SK-N-SH treated with all-trans-retinoic acid at 6 μM for 48 hours (cell line): ENCODE measurements around the gene MCM9.

Source experiments
- ATAC-seq: fragments of 200-7000 bp; cut with Tn5 transposase; 3 replicates; pipeline ENCODE4 v1.9.1; 2020; ENCODE audit warnings: mild to moderate bottlenecking, moderate library complexity
- ARNTL ChIP-seq: fragments of 450-650 bp; formaldehyde crosslinking; IDR thresholded peaks from 2 replicates; pipeline ENCODE4 v1.5.0; 2020; ENCODE audit warnings: low read depth, mild to moderate bottlenecking, moderate library complexity, borderline replicate concordance
- BACH2 ChIP-seq: fragments of 250-450 bp; sonication (Bioruptor Pico); IDR thresholded peaks from 2 replicates; pipeline ENCODE4 v1.9.0; 2021; ENCODE audit warnings: mild to moderate bottlenecking, borderline replicate concordance
- CSDC2 ChIP-seq: fragments of 250-450 bp; sonication (Bioruptor Pico); IDR thresholded peaks from 2 replicates; pipeline ENCODE4 v1.5.0; 2020; ENCODE audit warnings: mild to moderate bottlenecking, moderate library complexity
- ESRRG ChIP-seq: fragments of 250-450 bp; sonication (Bioruptor Pico); IDR thresholded peaks from 2 replicates; pipeline ENCODE4 v1.6.1; 2021; ENCODE audit warnings: mild to moderate bottlenecking
- GLIS3 ChIP-seq: fragments of 250-450 bp; sonication (Bioruptor Pico); IDR thresholded peaks from 2 replicates; pipeline ENCODE4 v1.5.0; 2020; ENCODE audit warnings: mild to moderate bottlenecking, moderate library complexity
- ISL1 ChIP-seq: fragments of 250-450 bp; sonication (Bioruptor Pico); IDR thresholded peaks from 2 replicates; pipeline ENCODE4 v2.1.2; 2022; ENCODE audit warnings: mild to moderate bottlenecking, moderate library complexity
- OSR1 ChIP-seq: fragments of 250-450 bp; sonication (Bioruptor Pico); IDR thresholded peaks from 2 replicates; pipeline ENCODE4 v1.8.0; 2022; ENCODE audit warnings: moderate library complexity, mild to moderate bottlenecking, inconsistent platforms
- PPARA ChIP-seq: fragments of 250-450 bp; sonication (Bioruptor Pico); IDR thresholded peaks from 2 replicates; pipeline ENCODE4 v1.5.0; 2020; ENCODE audit warnings: mild to moderate bottlenecking, borderline replicate concordance
- RARB ChIP-seq: fragments of 250-450 bp; sonication (Bioruptor Pico); IDR thresholded peaks from 2 replicates; pipeline ENCODE4 v1.8.0; 2021; ENCODE audit warnings: mild to moderate bottlenecking, moderate library complexity
- TCF4 ChIP-seq: fragments of 250-450 bp; sonication (Bioruptor Pico); IDR thresholded peaks from 2 replicates; pipeline ENCODE4 v1.8.0; 2021; ENCODE audit warnings: mild to moderate bottlenecking, moderate library complexity, borderline replicate concordance
- TOX ChIP-seq: fragments of 250-450 bp; sonication (Bioruptor Pico); IDR thresholded peaks from 2 replicates; pipeline ENCODE4 v1.8.0; 2021; ENCODE audit warnings: mild to moderate bottlenecking, moderate library complexity, borderline replicate concordance
- ZFP3 ChIP-seq: fragments of 250-450 bp; sonication (Bioruptor Pico); IDR thresholded peaks from 2 replicates; pipeline ENCODE4 v1.5.0; 2020; ENCODE audit warnings: mild to moderate bottlenecking, moderate library complexity
- ZFP30 ChIP-seq: fragments of 450-650 bp; formaldehyde crosslinking; IDR thresholded peaks from 2 replicates; pipeline ENCODE4 v1.5.0; 2022; ENCODE audit warnings: mild to moderate bottlenecking, moderate library complexity
- ZNF565 ChIP-seq: fragments of 450-650 bp; formaldehyde crosslinking; conservative IDR thresholded peaks from 2 replicates; pipeline ENCODE4 v1.5.0; 2020; ENCODE audit warnings: low read depth, mild to moderate bottlenecking, moderate library complexity
- ZNF70 ChIP-seq: fragments of 450-650 bp; formaldehyde crosslinking; IDR thresholded peaks from 2 replicates; pipeline ENCODE4 v1.5.0; 2020; ENCODE audit warnings: mild to moderate bottlenecking, moderate library complexity
- ZNF8 ChIP-seq: fragments of 450-650 bp; formaldehyde crosslinking; IDR thresholded peaks from 2 replicates; pipeline ENCODE4 v1.5.0; 2020; ENCODE audit warnings: mild to moderate bottlenecking, moderate library complexity
- TF ChIP-seq, protein P1 (sequence below): fragments of 250-450 bp; sonication (Bioruptor Pico); IDR thresholded peaks from 2 replicates; pipeline ENCODE4 v1.5.1; 2020; ENCODE audit warnings: low read depth, mild to moderate bottlenecking, moderate library complexity
- TF ChIP-seq, protein P2 (sequence below): fragments of 250-450 bp; sonication (Bioruptor Pico); IDR thresholded peaks from 2 replicates; pipeline ENCODE4 v1.8.0; 2020; ENCODE audit warnings: mild to moderate bottlenecking, moderate library complexity, borderline replicate concordance
- TF ChIP-seq, protein P3 (sequence below): fragments of 250-450 bp; sonication (Bioruptor Pico); IDR thresholded peaks from 2 replicates; pipeline ENCODE4 v1.8.0; 2021; ENCODE audit warnings: low read depth, mild to moderate bottlenecking, moderate library complexity, borderline replicate concordance
- TF ChIP-seq, protein P4 (sequence below): fragments of 250-450 bp; sonication (Bioruptor Pico); IDR thresholded peaks from 2 replicates; pipeline ENCODE4 v1.5.0; 2020; ENCODE audit warnings: mild to moderate bottlenecking, moderate library complexity

The MCM9 gene

DNA sequence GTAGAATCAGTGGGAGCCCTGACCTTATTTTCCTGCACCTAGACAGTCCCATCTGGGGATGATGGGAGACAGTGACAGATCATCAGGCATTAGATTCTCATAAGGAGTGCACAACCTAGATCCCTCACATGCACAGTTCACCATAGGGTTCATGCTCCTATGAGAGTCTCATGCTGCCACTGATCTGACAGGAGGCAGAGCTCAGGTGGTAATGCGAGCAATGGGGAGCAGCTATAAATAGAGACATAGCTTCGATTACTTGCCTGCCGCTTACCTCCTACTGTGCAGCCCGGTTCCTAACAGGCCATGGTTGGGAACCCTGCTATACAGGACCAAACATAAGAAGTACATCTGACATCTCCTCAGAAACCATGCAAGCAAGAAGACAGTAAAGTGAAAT, 72.5 kb downstream of the MCM9 start:
- TF ChIP-seq, protein P1, sequence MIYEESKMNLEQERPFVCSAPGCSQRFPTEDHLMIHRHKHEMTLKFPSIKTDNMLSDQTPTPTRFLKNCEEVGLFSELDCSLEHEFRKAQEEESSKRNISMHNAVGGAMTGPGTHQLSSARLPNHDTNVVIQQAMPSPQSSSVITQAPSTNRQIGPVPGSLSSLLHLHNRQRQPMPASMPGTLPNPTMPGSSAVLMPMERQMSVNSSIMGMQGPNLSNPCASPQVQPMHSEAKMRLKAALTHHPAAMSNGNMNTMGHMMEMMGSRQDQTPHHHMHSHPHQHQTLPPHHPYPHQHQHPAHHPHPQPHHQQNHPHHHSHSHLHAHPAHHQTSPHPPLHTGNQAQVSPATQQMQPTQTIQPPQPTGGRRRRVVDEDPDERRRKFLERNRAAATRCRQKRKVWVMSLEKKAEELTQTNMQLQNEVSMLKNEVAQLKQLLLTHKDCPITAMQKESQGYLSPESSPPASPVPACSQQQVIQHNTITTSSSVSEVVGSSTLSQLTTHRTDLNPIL (CRISPR knock-in tag) = no peak
- TF ChIP-seq ESRRG (CRISPR knock-in tag) = no peak
- no peak for TF ChIP-seq OSR1 (CRISPR knock-in tag)
- no peak for TF ChIP-seq PPARA
- no peak for TF ChIP-seq ZNF70
- TF ChIP-seq, protein P2, sequence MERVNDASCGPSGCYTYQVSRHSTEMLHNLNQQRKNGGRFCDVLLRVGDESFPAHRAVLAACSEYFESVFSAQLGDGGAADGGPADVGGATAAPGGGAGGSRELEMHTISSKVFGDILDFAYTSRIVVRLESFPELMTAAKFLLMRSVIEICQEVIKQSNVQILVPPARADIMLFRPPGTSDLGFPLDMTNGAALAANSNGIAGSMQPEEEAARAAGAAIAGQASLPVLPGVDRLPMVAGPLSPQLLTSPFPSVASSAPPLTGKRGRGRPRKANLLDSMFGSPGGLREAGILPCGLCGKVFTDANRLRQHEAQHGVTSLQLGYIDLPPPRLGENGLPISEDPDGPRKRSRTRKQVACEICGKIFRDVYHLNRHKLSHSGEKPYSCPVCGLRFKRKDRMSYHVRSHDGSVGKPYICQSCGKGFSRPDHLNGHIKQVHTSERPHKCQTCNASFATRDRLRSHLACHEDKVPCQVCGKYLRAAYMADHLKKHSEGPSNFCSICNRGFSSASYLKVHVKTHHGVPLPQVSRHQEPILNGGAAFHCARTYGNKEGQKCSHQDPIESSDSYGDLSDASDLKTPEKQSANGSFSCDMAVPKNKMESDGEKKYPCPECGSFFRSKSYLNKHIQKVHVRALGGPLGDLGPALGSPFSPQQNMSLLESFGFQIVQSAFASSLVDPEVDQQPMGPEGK = no peak
- no peak for TF ChIP-seq ARNTL (CRISPR knock-in tag)
- no peak for TF ChIP-seq ZNF8
- TF ChIP-seq ZFP30 (CRISPR knock-in tag) = no peak
- no peak for TF ChIP-seq TCF4 (CRISPR knock-in tag)
- TF ChIP-seq, protein P3, sequence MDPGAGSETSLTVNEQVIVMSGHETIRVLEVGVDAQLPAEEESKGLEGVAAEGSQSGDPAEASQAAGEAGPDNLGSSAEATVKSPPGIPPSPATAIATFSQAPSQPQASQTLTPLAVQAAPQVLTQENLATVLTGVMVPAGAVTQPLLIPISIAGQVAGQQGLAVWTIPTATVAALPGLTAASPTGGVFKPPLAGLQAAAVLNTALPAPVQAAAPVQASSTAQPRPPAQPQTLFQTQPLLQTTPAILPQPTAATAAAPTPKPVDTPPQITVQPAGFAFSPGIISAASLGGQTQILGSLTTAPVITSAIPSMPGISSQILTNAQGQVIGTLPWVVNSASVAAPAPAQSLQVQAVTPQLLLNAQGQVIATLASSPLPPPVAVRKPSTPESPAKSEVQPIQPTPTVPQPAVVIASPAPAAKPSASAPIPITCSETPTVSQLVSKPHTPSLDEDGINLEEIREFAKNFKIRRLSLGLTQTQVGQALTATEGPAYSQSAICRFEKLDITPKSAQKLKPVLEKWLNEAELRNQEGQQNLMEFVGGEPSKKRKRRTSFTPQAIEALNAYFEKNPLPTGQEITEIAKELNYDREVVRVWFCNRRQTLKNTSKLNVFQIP = no peak
- no peak for TF ChIP-seq GLIS3
- no peak for TF ChIP-seq TOX
- no peak for TF ChIP-seq ZNF565 (CRISPR knock-in tag)
- no peak for TF ChIP-seq BACH2 (CRISPR knock-in tag)
- TF ChIP-seq RARB (CRISPR knock-in tag) = no peak
- no peak for TF ChIP-seq ISL1 (CRISPR knock-in tag)
- no peak for TF ChIP-seq CSDC2 (CRISPR knock-in tag)
- no peak for TF ChIP-seq ZFP3
- TF ChIP-seq, protein P4, sequence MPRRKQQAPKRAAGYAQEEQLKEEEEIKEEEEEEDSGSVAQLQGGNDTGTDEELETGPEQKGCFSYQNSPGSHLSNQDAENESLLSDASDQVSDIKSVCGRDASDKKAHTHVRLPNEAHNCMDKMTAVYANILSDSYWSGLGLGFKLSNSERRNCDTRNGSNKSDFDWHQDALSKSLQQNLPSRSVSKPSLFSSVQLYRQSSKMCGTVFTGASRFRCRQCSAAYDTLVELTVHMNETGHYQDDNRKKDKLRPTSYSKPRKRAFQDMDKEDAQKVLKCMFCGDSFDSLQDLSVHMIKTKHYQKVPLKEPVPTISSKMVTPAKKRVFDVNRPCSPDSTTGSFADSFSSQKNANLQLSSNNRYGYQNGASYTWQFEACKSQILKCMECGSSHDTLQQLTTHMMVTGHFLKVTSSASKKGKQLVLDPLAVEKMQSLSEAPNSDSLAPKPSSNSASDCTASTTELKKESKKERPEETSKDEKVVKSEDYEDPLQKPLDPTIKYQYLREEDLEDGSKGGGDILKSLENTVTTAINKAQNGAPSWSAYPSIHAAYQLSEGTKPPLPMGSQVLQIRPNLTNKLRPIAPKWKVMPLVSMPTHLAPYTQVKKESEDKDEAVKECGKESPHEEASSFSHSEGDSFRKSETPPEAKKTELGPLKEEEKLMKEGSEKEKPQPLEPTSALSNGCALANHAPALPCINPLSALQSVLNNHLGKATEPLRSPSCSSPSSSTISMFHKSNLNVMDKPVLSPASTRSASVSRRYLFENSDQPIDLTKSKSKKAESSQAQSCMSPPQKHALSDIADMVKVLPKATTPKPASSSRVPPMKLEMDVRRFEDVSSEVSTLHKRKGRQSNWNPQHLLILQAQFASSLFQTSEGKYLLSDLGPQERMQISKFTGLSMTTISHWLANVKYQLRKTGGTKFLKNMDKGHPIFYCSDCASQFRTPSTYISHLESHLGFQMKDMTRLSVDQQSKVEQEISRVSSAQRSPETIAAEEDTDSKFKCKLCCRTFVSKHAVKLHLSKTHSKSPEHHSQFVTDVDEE (CRISPR knock-in tag) = no peak
- ATAC-seq = no peak

DNA sequence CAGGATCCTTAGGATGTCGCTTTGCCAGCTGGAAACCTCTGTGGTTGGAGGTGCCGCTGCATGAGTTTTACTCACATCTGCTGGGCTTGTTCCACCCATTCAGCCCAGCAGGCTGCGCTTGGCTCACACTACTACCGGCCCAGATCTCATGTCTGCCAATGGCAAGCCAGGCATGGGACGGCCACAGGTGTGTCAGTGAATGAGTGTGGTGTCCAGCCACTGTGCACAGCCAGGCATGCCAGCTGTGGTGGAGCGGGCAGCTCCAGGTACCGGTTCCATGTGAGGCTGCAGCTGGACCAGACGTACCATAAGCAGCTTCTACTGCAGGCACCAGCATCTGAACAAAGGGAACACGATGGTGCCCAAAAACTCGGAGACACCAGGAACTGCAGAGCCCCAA, 74.1 kb downstream of the MCM9 start:
- no peak for TF ChIP-seq OSR1 (CRISPR knock-in tag)
- no peak for TF ChIP-seq ISL1 (CRISPR knock-in tag)
- TF ChIP-seq, protein P4 (CRISPR knock-in tag) = no peak
- TF ChIP-seq ZFP30 (CRISPR knock-in tag) = no peak
- TF ChIP-seq ESRRG (CRISPR knock-in tag) = no peak
- no peak for ATAC-seq

DNA sequence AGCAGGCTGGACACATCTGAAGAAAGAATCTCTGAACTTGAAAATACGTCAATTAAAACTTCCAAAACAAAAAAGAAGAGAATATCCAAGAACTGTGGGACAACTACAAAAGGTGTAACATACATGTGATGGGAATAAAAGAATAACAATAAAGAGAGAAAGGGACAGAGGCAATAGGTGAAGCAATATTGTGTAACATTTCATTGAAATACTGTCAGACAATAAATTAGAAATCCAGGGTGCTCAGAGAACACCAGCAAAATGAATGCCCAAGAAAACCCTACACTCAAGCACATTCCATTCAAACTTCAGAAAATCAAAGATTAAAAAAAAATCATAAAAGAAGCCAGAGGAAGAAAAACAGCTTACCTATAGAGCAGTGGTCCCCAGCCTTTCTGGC, 74.6 kb downstream of the MCM9 start:
- no peak for ATAC-seq
- no peak for TF ChIP-seq ARNTL (CRISPR knock-in tag)
- TF ChIP-seq ZNF565 (CRISPR knock-in tag) = no peak
- no peak for TF ChIP-seq CSDC2 (CRISPR knock-in tag)
- TF ChIP-seq ZNF70 = no peak
- no peak for TF ChIP-seq ESRRG (CRISPR knock-in tag)
- TF ChIP-seq ZFP3 = no peak
- TF ChIP-seq, protein P4 (CRISPR knock-in tag) = no peak
- no peak for TF ChIP-seq ZFP30 (CRISPR knock-in tag)
- TF ChIP-seq ZNF8 = no peak
- no peak for TF ChIP-seq RARB (CRISPR knock-in tag)
- no peak for TF ChIP-seq TOX
- TF ChIP-seq, protein P3 = no peak
- no peak for TF ChIP-seq GLIS3
- TF ChIP-seq ISL1 (CRISPR knock-in tag) = no peak
